Activated naive CD4-positive, alpha-beta T cell treated with Interleukin-2 at 50 U/mL for 16 hours (primary cell): ENCODE data around the gene SMCO1.
"Not testable (repeated sequence)": the region's sequence is repeated elsewhere in the genome, so short reads cannot be mapped to it uniquely, and the experiment has no call there.

Experiments
- DNase-seq: peaks from one replicate; pipeline ENCODE4 v3.0.0-alpha.2; 2020

SMCO1 gene

GRCh38 chr3:196486263-196486662 is 28.9 kb downstream of the SMCO1 start:
- peak; percentile 37 for DNase-seq

GRCh38 chr3:196477678-196478077 is 37.5 kb downstream of the SMCO1 start:
- DNase-seq, result no peak

- DNase-seq, result no peak
These were observed 42.9 kb downstream of the SMCO1 start for GRCh38 chr3:196472286-196472685.

GRCh38 chr3:196471551-196471950 is 43.6 kb downstream of the SMCO1 start:
- no peak for DNase-seq

DNA sequence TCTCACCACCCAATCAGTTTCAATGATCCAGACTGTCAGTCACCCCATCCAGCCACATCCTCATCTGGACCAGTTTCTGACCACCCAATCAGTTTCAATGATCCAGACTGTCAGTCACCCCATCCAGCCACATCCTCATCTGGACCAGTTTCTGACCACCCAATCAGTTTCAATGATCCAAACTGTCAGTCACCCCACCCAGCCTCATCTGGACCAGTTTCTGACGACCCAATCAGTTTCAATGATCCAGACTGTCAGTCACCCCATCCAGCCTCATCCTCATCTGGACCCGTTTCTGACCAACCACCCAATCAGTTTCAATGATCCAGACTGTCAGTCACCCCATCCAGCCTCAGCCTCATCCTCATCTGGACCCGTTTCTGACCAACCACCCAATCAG is 45.0 kb downstream of the SMCO1 start:
- DNase-seq, result not testable (repeated sequence)

DNA sequence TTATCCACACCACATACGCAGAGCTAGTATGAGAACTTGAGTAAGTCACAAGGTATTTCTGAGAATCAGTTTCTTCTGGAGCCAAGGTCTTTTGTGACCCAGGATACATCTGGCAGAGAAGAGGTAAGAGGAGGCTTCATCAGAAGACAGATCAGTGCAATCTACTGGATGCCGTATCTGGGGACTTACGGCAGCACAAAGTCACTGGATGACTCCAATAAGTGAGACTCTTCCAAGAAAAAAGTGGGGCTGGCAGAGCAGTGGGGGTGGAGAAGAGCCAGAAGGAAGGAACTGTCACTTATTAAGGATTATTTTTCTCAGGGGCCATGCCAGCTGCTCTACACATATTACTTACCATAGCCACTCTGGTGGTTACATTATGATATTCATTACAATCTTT is 51.3 kb downstream of the SMCO1 start:
- no peak for DNase-seq

GRCh38 chr3:196463478-196463756 is 51.7 kb downstream of the SMCO1 start:
- DNase-seq, result no peak

GRCh38 chr3:196462680-196463477 is 52.3 kb downstream of the SMCO1 start:
- not testable (repeated sequence) for DNase-seq

DNA sequence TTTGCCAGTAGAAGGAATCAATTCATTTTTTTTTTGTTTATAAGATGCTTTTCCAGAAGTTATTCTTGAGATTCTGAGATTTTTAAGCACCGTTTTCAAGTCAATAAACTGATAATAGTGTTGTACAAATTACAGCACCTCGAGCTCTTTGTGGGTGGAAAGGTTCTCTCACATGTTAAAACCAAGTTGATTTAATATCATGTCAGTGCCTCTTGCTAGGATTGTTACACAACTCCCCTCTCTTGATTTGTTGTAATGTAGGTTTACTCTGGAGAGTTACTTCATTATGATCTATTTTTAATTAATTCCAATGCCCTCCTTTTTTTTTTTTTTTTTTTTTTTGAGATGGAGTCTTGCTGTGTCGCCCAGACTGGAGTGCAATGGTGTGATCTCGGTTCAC is 57.1 kb downstream of the SMCO1 start:
- DNase-seq, result no peak

- not testable (repeated sequence) for DNase-seq
These were observed 57.7 kb downstream of the SMCO1 start for GRCh38 chr3:196457470-196457869.
